ENCODE results near the gene IQGAP2. TPM values are rescaled to one million over a fixed set of nuclear protein-coding genes. Genes with fewer than 3 reads are reported as not detected.

IQGAP2 gene
- total and polyA plus RNA-seq, 2 donors (not counting 1 experiment from before 2014, with no cell fraction given): 8.1 to 15.0 TPM

- peaks cover 16% of the 10 kb centered on the region for H3K27me3 Mint-ChIP-seq
- POLR2A ChIA-PET: no interaction called here
- Histone ChIP-seq H3K79me2 (ENCODE audit: control insufficient read depth, insufficient read depth, low read length) (no peaks in the 10 kb centered on the region), H3K9me3 (ENCODE audit: control extremely low read depth in 1 of 3, control insufficient read depth in 2 of 3, insufficient read depth in 1 of 3, low read length in 2 of 3) (peaks cover 0 to 4% (median 0%) of the 10 kb centered on the region in 3 donors), H3K36me3 (replicated peaks in 1 of 2; ENCODE audit: control extremely low read depth in 1 of 2, control insufficient read depth in 1 of 2, extremely low read depth in 1 of 2, insufficient read depth in 2 of 2, low read length in 1 of 2) (no peaks in the 10 kb centered on the region), H3K9ac (ENCODE audit: low read length) (no peak overlapping the region), H3K27me3 (replicated peaks in 1 of 4; ENCODE audit: control extremely low read depth in 1 of 4, control insufficient read depth in 3 of 4, insufficient read depth in 4 of 4, low read length in 3 of 4) (no peaks in the 10 kb centered on the region), H2AFZ (ENCODE audit: insufficient read depth, low read depth, low read length, poor library complexity, severe bottlenecking) (no peak overlapping the region), H3K4me1 (ENCODE audit: control insufficient read depth in 2 of 2, insufficient read depth in 2 of 2, low read length in 2 of 2) (peaks cover 13 to 17% of the 10 kb centered on the region in 2 donors), H3K4me3 (ENCODE audit: control extremely low read depth in 1 of 5, extremely low read depth in 1 of 5, insufficient read depth in 1 of 5, low read depth in 2 of 5, low read length in 4 of 5) (no peak overlapping the region), H3K4me2 (replicated peaks; ENCODE audit: low read depth, low read length, poor library complexity, severe bottlenecking) (no peak overlapping the region), H3K27ac (ENCODE audit: low read length in 2 of 2) (no peak overlapping the region), H4K20me1 (ENCODE audit: control insufficient read depth, insufficient read depth, low read length, poor library complexity, severe bottlenecking) (no peaks in the 10 kb centered on the region)
- no peak for DNase-seq
- CTCF ChIA-PET: interaction anchor here (1.3 kb wide), 1 partner anchor 14 kb away, joined by 7 read pairs; the partner anchor contains the start of gene IQGAP2
- H3K9me3 Mint-ChIP-seq (ENCODE audit: insufficient read depth): no peaks in the 10 kb centered on the region
- H3K4me3 Mint-ChIP-seq: no peak overlapping the region
- H3K27ac Mint-ChIP-seq: no peak overlapping the region
- TF ChIP-seq EZH2 (IDR thresholded peaks at IDR 0.05; ENCODE audit: borderline replicate concordance, insufficient read depth, low read depth, low read length, poor library complexity, severe bottlenecking): no peak
- TF ChIP-seq, protein P1, sequence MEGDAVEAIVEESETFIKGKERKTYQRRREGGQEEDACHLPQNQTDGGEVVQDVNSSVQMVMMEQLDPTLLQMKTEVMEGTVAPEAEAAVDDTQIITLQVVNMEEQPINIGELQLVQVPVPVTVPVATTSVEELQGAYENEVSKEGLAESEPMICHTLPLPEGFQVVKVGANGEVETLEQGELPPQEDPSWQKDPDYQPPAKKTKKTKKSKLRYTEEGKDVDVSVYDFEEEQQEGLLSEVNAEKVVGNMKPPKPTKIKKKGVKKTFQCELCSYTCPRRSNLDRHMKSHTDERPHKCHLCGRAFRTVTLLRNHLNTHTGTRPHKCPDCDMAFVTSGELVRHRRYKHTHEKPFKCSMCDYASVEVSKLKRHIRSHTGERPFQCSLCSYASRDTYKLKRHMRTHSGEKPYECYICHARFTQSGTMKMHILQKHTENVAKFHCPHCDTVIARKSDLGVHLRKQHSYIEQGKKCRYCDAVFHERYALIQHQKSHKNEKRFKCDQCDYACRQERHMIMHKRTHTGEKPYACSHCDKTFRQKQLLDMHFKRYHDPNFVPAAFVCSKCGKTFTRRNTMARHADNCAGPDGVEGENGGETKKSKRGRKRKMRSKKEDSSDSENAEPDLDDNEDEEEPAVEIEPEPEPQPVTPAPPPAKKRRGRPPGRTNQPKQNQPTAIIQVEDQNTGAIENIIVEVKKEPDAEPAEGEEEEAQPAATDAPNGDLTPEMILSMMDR (IDR thresholded peaks at IDR 0.05): no peak
- WGBS (ENCODE audit: insufficient coverage): 96% methylated on average over 7 of the region's 11 CpGs
- no peak for ATAC-seq (ENCODE audit: low read depth)
- H3K4me1 Mint-ChIP-seq: peaks cover 12% of the 10 kb centered on the region
- intact Hi-C loops (cut with micrococcal nuclease): no loop called here
Measured at GRCh38 chr5:76388791-76389512, 14.1 kb upstream of the IQGAP2 start.

DNA sequence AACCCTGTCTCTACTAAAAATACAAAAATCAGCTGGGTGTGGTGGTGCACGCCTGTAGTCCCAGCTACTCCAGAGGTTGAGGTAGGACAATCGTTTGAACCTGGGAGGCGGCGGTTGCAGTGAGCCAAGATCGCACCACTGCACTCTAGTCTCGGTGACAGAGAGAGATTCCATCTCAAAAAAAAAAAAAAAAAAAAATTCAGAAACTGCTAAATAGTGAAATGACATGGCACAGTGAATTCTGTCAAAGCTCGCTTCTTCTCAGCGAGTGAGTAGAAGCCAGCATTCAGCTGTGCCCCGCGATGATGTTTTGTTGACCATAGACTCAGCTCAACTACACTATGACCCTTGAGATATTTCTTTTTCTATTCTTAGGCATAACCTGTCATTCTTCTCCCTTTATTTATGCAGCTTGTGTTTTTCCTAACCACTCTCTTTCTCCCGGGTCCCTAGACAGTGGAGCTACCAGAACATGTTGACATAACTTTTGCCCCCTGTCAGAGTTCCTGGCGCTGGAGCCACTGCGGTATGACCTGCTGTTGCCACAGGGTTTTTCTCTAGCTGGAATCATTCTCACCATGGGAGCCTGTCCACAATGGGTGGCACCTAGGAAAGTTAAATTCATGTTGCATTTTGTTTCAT lies 13.5 kb upstream of the IQGAP2 start:
- no peak overlapping the region for H3K4me3 ChIP-seq (ENCODE audit: control extremely low read depth in 1 of 5, extremely low read depth in 1 of 5, insufficient read depth in 1 of 5, low read depth in 2 of 5, low read length in 4 of 5)
- H3K79me2 ChIP-seq (ENCODE audit: control insufficient read depth, insufficient read depth, low read length): no peaks in the 10 kb centered on the region
- intact Hi-C loops (cut with micrococcal nuclease): no loop called here
- H3K4me1 ChIP-seq (ENCODE audit: control insufficient read depth in 2 of 2, insufficient read depth in 2 of 2, low read length in 2 of 2): peaks cover 13 to 17% of the 10 kb centered on the region in 2 donors
- no peaks in the 10 kb centered on the region for H4K20me1 ChIP-seq (ENCODE audit: control insufficient read depth, insufficient read depth, low read length, poor library complexity, severe bottlenecking)
- Mint-ChIP-seq H3K27ac (no peak overlapping the region), H3K4me3 (no peak overlapping the region), H3K4me1 (peaks cover 12% of the 10 kb centered on the region), H3K9me3 (ENCODE audit: insufficient read depth) (no peaks in the 10 kb centered on the region), H3K27me3 (peaks cover 16% of the 10 kb centered on the region)
- TF ChIP-seq, protein P1 (IDR thresholded peaks at IDR 0.05): no peak
- no peak for TF ChIP-seq EZH2 (IDR thresholded peaks at IDR 0.05; ENCODE audit: borderline replicate concordance, insufficient read depth, low read depth, low read length, poor library complexity, severe bottlenecking)
- ChIA-PET CTCF (no interaction called here), POLR2A (no interaction called here)
- no peaks in the 10 kb centered on the region for H3K27me3 ChIP-seq (replicated peaks in 1 of 4; ENCODE audit: control extremely low read depth in 1 of 4, control insufficient read depth in 3 of 4, insufficient read depth in 4 of 4, low read length in 3 of 4)
- H3K36me3 ChIP-seq (replicated peaks in 1 of 2; ENCODE audit: control extremely low read depth in 1 of 2, control insufficient read depth in 1 of 2, extremely low read depth in 1 of 2, insufficient read depth in 2 of 2, low read length in 1 of 2): no peaks in the 10 kb centered on the region
- DNase-seq (no peak), ATAC-seq (ENCODE audit: low read depth) (no peak)
- H3K4me2 ChIP-seq (replicated peaks; ENCODE audit: low read depth, low read length, poor library complexity, severe bottlenecking): no peak overlapping the region
- no peak overlapping the region for H3K27ac ChIP-seq (ENCODE audit: low read length in 2 of 2)
- 96% methylated on average over 7 of the region's 13 CpGs for WGBS (ENCODE audit: insufficient coverage)
- no peak overlapping the region for H3K9ac ChIP-seq (ENCODE audit: low read length)
- H3K9me3 ChIP-seq (ENCODE audit: control extremely low read depth in 1 of 3, control insufficient read depth in 2 of 3, insufficient read depth in 1 of 3, low read length in 2 of 3): peaks cover 0 to 4% (median 0%) of the 10 kb centered on the region in 3 donors
- H2AFZ ChIP-seq (ENCODE audit: insufficient read depth, low read depth, low read length, poor library complexity, severe bottlenecking): no peak overlapping the region
